Measurements from ENCODE around the gene ARHGEF9.

ARHGEF9 gene

DNA sequence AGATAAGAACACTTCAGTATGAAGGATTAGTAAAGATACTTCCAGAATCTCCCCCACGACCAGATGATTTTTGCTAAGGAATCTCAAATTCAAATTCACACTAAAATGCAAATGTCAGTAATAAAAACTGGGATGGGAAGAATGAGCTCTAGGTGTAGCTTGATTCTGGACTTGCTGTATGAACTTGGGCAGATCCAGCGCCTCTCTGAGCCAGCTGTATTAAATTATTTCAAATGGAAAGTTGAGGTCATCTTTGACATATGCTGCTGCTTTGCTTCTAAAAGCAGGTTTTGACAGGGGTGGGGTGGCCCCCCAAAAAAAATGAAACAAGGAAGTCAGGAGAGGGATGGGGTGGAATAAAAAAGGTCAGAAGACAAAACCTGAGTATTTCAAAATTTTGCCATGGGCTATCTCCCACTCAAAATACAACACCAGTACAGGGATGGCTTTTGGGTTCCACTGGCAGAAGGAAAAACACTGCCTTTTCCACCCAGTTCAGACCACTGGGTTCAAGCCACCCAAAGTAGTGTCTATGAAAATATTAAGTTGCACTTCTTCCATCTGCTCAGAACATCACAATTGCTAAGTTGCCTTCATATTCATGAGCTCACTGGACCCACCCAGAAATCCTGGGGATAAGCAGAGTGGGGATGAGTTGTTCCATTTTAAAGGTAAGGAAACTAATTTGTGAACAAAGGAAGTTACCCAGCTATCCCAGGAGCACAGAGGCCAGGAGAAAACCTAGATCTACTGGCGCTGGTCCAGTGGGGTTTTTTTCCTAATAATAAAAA is 47.7 kb downstream of the ARHGEF9 start:
- Mint-ChIP-seq H3K36me3 (no peaks in the 10 kb centered on the region), H3K4me3 (no peak overlapping the region), H3K27ac (no peak overlapping the region), H3K27me3 (no peaks in the 10 kb centered on the region), H3K9me3 (no peaks in the 10 kb centered on the region), H3K4me1 (peaks cover 7% of the 10 kb centered on the region)
- DNase-seq (ENCODE audit: low spot score in 2 of 2) (no peak), ATAC-seq (ENCODE audit: low read depth) (no peak)

DNA sequence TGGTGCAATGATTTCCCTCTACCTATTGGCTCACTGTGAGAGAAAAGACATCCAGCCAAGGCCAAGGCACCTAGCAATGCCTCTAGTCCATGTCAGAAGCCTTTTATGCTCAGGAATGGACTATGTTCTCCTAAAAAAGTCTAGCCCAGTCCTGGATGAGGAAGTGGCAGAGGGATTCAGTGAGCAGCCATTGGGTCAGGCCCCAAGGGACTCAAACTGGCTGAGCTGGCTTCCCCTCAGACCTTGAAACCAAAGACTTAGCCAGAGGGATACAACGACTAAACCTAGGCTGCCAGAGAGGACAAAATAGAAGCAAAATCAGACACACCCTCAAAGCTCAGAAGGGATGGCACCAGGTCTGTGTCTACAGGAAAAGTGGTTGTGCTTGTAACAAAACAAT is 49.1 kb downstream of the ARHGEF9 start:
- H3K27ac Mint-ChIP-seq = no peak overlapping the region
- H3K4me3 Mint-ChIP-seq = no peak overlapping the region
- no peaks in the 10 kb centered on the region for H3K9me3 Mint-ChIP-seq
- ATAC-seq (ENCODE audit: low read depth) (no peak), DNase-seq (ENCODE audit: low spot score in 2 of 2) (no peak)
- H3K4me1 Mint-ChIP-seq = no peaks in the 10 kb centered on the region
- no peaks in the 10 kb centered on the region for H3K27me3 Mint-ChIP-seq
- no peaks in the 10 kb centered on the region for H3K36me3 Mint-ChIP-seq

DNA sequence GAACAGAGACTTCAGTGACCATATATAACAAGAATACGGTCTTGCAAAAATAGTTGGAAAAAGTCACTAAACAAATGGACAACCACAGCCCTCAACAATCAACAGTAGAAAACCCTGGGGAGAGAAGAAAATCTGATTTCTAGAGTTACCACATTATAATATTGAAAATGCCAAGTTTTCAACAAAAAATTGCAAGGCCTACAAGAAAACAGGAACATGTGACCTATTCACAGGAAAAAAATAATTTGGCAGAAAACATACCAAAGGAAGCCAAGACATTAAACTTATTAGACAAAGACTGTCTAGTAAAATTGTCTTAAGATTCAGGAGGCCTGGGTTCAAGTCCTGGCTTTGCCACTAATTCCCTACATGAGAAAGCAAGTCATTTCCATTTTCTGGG is 64.7 kb downstream of the ARHGEF9 start:
- Mint-ChIP-seq H3K4me3 (no peak overlapping the region), H3K9me3 (no peaks in the 10 kb centered on the region), H3K27me3 (no peaks in the 10 kb centered on the region), H3K36me3 (peaks cover 23% of the 10 kb centered on the region), H3K4me1 (no peaks in the 10 kb centered on the region), H3K27ac (no peak overlapping the region)
- DNase-seq (ENCODE audit: low spot score in 2 of 2) (no peak), ATAC-seq (ENCODE audit: low read depth) (no peak)

DNA sequence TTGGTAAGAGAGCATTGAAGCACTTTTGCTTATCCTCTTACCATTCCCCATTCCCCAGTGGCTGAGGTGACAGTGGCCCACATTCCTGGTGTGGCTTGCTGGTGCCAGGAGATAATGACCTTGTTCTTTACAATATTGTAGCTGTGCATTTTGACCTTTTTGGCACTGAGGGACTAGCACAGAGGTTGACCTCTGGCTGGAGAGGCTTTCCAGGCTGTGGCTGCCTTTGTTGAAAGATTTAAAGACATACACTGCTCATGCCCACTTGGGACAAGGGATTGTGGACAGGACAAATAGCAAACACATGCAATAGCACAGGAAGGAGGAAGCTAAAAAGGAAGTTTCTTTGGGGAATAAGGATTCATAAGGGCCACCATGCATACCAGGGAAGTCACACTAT is 65.4 kb downstream of the ARHGEF9 start:
- Mint-ChIP-seq H3K4me3 (no peak overlapping the region), H3K36me3 (peaks cover 23% of the 10 kb centered on the region), H3K4me1 (no peaks in the 10 kb centered on the region), H3K27ac (no peak overlapping the region), H3K9me3 (no peaks in the 10 kb centered on the region), H3K27me3 (no peaks in the 10 kb centered on the region)
- ATAC-seq (ENCODE audit: low read depth) (no peak), DNase-seq (ENCODE audit: low spot score in 2 of 2) (no peak)

DNA sequence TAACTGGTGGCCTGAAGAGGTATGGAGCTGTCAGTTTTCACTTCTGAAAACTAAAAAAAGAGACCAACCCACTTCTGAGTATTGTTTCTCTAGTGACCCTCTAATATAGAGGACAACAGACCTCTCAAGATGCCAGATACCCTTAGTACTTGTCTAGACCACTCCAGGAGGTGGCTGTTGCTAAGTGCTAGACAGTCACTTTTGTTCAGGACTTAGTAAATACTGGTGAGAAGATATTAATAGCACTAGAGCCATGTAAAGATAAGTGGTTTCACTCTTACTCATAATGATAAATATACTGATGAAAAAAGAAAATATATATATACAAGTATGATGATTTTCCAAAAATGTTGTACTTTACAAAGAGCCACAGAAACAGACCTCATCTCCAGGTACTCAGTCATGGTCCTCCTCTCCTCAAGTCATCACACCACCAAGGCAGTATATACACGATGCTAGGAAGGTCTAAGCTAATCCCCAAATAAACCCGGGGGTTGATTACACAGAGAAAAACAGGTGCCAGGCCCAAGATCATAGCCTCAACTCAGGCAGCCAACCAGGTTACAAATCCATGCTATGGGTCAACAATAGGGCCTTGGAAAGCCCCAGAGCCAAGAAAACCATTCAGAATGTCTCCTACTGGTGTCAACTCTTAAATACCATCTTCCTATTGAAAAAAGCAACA is 66.9 kb downstream of the ARHGEF9 start:
- H3K4me3 Mint-ChIP-seq = no peak overlapping the region
- no peaks in the 10 kb centered on the region for H3K27me3 Mint-ChIP-seq
- H3K9me3 Mint-ChIP-seq = no peaks in the 10 kb centered on the region
- no peak for DNase-seq (ENCODE audit: low spot score in 2 of 2)
- H3K36me3 Mint-ChIP-seq = peaks cover 25% of the 10 kb centered on the region
- H3K4me1 Mint-ChIP-seq = peaks cover 2% of the 10 kb centered on the region
- no peak overlapping the region for H3K27ac Mint-ChIP-seq
- no peak for ATAC-seq (ENCODE audit: low read depth)

DNA sequence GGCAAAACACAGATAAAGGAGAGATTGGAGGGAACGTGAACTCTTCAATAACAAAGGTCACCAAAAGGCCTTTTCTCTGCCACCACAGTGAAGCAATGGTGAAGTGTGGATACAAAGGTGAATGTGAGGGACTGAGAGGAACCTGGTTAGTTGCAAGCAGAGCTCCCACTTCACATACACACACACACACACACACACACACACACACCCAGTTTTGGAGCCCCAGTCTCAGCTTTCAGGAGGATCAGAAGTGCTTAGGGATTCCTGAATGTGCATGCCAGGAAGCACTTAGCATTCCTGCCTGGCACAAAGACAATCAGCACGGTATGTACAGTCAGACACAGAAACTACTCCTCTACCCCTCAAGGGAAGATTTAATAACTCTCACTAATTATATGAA is 71.5 kb downstream of the ARHGEF9 start:
- peaks cover 29% of the 10 kb centered on the region for H3K36me3 Mint-ChIP-seq
- no peaks in the 10 kb centered on the region for H3K9me3 Mint-ChIP-seq
- H3K27ac Mint-ChIP-seq = no peak overlapping the region
- no peaks in the 10 kb centered on the region for H3K27me3 Mint-ChIP-seq
- ATAC-seq (ENCODE audit: low read depth) (no peak), DNase-seq (ENCODE audit: low spot score in 2 of 2) (no peak)
- no peak overlapping the region for H3K4me3 Mint-ChIP-seq
- peaks cover 2% of the 10 kb centered on the region for H3K4me1 Mint-ChIP-seq

DNA sequence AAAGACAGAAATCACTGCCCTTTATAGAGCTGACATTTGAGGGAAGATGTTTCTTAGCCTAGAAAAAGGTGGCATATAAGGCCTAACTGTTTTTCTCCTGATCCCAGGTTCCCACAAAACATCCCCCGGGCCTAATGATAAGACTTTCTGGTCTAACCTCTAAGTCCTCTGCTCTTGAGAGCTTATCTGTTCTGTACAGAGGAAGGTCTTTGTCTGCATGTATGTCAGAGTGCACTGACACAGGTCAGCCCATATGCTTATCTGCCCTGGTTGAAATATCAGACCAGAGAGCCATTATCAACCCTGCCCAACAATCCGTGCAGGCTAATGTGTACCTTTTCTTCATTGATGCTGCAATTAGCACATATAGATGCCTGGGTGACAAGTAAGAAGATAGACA is 76.2 kb downstream of the ARHGEF9 start:
- peaks cover 32% of the 10 kb centered on the region for H3K36me3 Mint-ChIP-seq
- no peaks in the 10 kb centered on the region for H3K4me1 Mint-ChIP-seq
- no peak overlapping the region for H3K4me3 Mint-ChIP-seq
- no peak for ATAC-seq (ENCODE audit: low read depth)
- DNase-seq (ENCODE audit: low spot score in 2 of 2) = no peak
- H3K27ac Mint-ChIP-seq = no peak overlapping the region
- H3K9me3 Mint-ChIP-seq = peaks cover 2% of the 10 kb centered on the region
- no peaks in the 10 kb centered on the region for H3K27me3 Mint-ChIP-seq

DNA sequence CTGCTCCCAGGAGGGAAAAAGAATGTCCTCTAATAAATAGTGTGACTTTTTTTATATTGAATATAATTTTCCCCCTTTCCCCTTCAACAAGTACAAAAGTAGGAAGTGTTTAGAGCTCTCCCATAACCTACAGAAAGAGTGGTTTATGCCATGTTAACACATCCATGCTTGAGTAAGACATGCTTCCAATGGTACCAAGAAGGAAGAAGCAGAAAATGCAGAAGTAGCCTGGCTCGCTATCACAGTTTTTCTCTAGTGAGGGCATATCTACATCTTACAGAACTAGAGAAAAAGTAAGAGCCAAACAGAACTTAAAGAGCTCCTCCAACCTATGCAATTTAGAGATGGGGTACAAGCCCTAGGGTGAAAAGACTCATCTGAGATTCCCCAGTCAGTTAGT is 82.5 kb downstream of the ARHGEF9 start:
- no peak overlapping the region for H3K4me3 Mint-ChIP-seq
- H3K4me1 Mint-ChIP-seq = no peaks in the 10 kb centered on the region

DNA sequence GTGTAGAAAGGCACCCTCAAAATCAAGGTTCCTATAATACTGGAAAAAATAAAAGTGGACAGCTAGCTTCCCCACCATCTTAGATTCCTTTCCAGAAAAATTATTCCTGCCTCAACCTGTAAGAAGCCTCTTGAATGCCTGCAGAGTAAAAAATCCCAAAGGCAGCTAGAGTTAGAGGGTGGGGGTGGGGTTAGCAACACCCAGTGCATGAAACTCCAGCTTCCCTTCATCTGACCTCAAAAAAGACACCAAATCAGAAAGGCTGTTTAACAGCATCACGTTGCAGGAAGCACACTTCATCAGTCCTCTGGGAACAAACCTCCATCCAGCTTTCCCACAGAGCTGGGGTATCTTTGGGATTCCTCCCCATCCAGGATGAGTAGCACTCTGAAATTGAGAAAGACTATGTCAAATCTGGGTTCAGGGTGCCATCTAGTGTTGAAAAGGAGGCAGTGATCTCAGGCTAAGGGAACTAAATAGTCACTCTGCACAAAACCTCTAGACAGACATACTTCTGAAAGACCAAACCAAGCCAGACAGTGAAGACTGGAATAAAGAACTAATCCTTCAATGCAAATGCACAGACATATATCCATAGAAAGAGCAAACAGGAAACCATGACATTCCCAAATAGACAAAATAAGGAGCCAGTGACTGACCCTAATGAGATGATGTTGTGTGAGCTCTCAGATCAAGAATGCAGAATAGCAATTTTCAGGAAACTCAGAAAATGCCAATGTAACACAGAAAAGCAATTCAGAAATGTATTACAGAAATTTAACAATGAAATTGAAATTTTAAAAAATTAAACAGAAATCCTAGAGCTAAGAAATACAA is 97.9 kb downstream of the ARHGEF9 start:
- no peak overlapping the region for H3K4me3 Mint-ChIP-seq
- ATAC-seq (ENCODE audit: low read depth) = no peak
- H3K9me3 Mint-ChIP-seq = peaks cover 10% of the 10 kb centered on the region
- DNase-seq (ENCODE audit: low spot score in 2 of 2) = peak in 1 of 2 donors; percentile 1
- H3K4me1 Mint-ChIP-seq = no peaks in the 10 kb centered on the region
- no peaks in the 10 kb centered on the region for H3K27me3 Mint-ChIP-seq
- no peak overlapping the region for H3K27ac Mint-ChIP-seq
- H3K36me3 Mint-ChIP-seq = peaks cover 50% of the 10 kb centered on the region

More for the DNA sequence above, 82.5 kb downstream of the ARHGEF9 start:
- ATAC-seq (ENCODE audit: low read depth) (no peak), DNase-seq (ENCODE audit: low spot score in 2 of 2) (no peak)
- H3K27ac Mint-ChIP-seq = no peak overlapping the region
- H3K27me3 Mint-ChIP-seq = no peaks in the 10 kb centered on the region
- H3K9me3 Mint-ChIP-seq = peaks cover 2% of the 10 kb centered on the region
- H3K36me3 Mint-ChIP-seq = peaks cover 42% of the 10 kb centered on the region

DNA sequence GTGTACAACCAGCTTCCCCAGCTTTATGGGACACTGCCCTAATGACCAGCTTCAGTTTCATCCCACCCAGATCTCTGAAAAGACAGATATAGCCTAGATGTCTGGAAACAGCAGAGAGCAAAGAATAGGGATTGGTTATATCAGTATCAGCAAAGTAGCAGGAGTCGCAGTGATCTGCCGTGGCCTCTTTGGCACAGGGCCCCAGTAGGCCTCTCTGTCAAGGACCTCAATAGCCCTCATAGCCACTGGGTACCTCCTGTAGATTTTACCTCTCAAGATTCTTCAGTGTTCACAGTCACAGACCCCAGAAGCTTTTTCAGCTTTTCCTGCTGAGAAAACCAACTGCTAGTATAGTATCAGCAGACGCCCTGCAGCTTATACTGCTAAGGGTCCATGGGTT is 104.6 kb downstream of the ARHGEF9 start:
- DNase-seq (ENCODE audit: low spot score in 2 of 2) (no peak), ATAC-seq (ENCODE audit: low read depth) (no peak)
- Mint-ChIP-seq H3K9me3 (no peaks in the 10 kb centered on the region), H3K27me3 (no peaks in the 10 kb centered on the region), H3K36me3 (peaks cover 31% of the 10 kb centered on the region), H3K4me3 (no peak overlapping the region), H3K4me1 (peaks cover 2% of the 10 kb centered on the region), H3K27ac (no peak overlapping the region)

DNA sequence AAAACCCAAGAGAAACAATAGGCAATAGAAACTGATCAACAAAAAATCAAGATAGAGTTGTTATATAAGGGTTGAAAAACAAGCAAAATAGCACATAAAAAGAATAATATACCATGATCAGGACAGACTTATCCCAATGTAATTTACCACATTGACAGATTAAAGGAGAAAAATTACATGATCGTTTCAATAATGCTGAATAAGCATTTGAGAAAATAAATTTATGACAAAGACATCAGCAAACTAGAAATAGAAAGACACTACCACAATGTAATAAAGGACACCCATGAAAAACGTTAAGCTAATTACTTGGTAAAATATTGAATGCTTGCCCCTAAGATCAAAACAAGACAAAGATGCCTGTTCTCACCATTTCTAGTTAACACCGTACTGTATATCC is 105.6 kb downstream of the ARHGEF9 start:
- H3K27ac Mint-ChIP-seq = no peak overlapping the region
- H3K27me3 Mint-ChIP-seq = no peaks in the 10 kb centered on the region
- H3K9me3 Mint-ChIP-seq = no peaks in the 10 kb centered on the region
- no peak for ATAC-seq (ENCODE audit: low read depth)
- peaks cover 2% of the 10 kb centered on the region for H3K4me1 Mint-ChIP-seq
- no peak overlapping the region for H3K4me3 Mint-ChIP-seq
- no peak for DNase-seq (ENCODE audit: low spot score in 2 of 2)
- H3K36me3 Mint-ChIP-seq = peaks cover 27% of the 10 kb centered on the region

DNA sequence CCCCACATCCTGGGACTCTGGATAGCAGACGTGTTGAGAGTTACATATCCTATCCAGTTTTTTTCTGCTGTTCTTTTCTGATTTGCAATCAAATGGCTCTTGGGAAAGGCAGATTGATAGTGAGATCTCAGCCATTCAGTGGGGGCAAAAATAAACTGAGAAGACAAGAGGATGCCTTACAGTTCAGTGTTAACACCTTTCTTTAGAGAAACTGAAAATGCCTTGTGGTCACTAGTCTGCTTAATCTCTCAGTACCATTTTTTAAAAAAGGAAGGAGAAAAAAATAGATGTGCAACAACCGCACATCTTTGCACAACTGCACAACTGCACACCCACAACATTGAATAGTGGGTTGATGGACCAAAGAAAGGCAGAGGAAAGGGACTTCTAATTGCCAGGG is 109.3 kb downstream of the ARHGEF9 start:
- H3K27ac Mint-ChIP-seq = no peak overlapping the region
- DNase-seq (ENCODE audit: low spot score in 2 of 2) (no peak), ATAC-seq (ENCODE audit: low read depth) (no peak)
- H3K27me3 Mint-ChIP-seq = no peaks in the 10 kb centered on the region
- H3K4me1 Mint-ChIP-seq = peaks cover 2% of the 10 kb centered on the region
- peaks cover 26% of the 10 kb centered on the region for H3K36me3 Mint-ChIP-seq
- no peaks in the 10 kb centered on the region for H3K9me3 Mint-ChIP-seq
- no peak overlapping the region for H3K4me3 Mint-ChIP-seq

DNA sequence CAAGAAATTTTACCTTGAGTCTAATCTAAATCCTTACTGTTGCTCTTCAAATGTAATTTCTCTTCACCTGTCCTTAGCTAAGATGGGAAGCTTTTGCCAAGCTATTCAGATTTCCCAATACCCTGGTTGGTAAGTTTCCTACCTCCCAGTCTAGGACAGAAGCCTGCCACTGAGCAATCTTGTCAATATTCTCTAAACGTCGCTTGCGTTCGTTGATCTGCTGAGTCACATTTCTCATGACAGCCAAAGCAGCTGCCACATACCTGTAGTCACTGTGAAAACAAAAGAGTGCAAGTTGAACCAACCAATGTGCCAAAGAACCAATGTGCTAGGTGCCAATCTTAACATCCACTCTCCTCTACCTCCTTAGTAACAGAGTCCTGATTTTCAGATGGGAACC is 111.1 kb downstream of the ARHGEF9 start:
- Mint-ChIP-seq H3K27me3 (no peaks in the 10 kb centered on the region), H3K4me1 (peaks cover under 1% of the 10 kb centered on the region), H3K36me3 (peaks cover 31% of the 10 kb centered on the region), H3K27ac (no peak overlapping the region), H3K9me3 (no peaks in the 10 kb centered on the region), H3K4me3 (no peak overlapping the region)
- no peak for ATAC-seq (ENCODE audit: low read depth)
- DNase-seq (ENCODE audit: low spot score in 2 of 2) = no peak

DNA sequence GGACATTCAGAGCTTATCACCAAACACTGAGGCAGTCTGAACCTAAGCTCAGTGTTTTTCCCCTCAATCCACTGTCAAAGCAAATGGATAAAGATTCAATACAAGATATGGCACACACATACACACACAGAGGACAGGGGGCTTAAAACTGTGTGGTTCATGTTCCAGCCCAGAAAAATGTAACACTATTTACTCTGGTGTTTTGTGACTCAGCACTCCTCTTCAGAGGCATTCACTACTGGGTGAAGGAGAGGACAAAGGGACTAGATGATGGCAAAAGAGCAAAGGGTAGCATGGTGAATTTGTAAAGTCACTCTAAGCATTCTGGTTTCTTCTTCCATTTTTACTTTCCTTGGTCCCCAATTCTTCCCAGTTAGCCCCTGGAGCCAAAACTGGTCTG is 120.3 kb downstream of the ARHGEF9 start:
- Mint-ChIP-seq H3K36me3 (peaks cover 40% of the 10 kb centered on the region), H3K27ac (no peak overlapping the region), H3K4me3 (no peak overlapping the region), H3K9me3 (no peaks in the 10 kb centered on the region), H3K27me3 (no peaks in the 10 kb centered on the region), H3K4me1 (no peaks in the 10 kb centered on the region)
- DNase-seq (ENCODE audit: low spot score in 2 of 2) = no peak
- no peak for ATAC-seq (ENCODE audit: low read depth)
